Left renal pelvis (tissue), 4 donors: Measurements from ENCODE around the gene PHYKPL. TPM values are rescaled to one million over a fixed set of nuclear protein-coding genes. Genes with fewer than 3 reads are reported as not detected.

ENCODE experiments used
- DNase-seq, 4 donors: peaks; one replicate each; pipeline ENCODE4 v3.0.0-alpha.2; 2013; ENCODE audit warnings: low read depth in 4 of 4, low spot score in 3 of 4
- polyA plus RNA-seq, 4 donors: library from polyadenylated mRNA; unstranded; fragments of 120-200 nt; gene quantifications; one replicate each; pipeline ENCODE4 v1.2.1, GENCODE V29; 2013; ENCODE audit not compliant: insufficient read length in 4 of 4

PHYKPL gene
- polyA plus RNA-seq: 100 to 1,000 TPM in 1 of 4 donors, 10 to 100 TPM in 3; 52.1 to 124 (median 79.6) TPM

DNA sequence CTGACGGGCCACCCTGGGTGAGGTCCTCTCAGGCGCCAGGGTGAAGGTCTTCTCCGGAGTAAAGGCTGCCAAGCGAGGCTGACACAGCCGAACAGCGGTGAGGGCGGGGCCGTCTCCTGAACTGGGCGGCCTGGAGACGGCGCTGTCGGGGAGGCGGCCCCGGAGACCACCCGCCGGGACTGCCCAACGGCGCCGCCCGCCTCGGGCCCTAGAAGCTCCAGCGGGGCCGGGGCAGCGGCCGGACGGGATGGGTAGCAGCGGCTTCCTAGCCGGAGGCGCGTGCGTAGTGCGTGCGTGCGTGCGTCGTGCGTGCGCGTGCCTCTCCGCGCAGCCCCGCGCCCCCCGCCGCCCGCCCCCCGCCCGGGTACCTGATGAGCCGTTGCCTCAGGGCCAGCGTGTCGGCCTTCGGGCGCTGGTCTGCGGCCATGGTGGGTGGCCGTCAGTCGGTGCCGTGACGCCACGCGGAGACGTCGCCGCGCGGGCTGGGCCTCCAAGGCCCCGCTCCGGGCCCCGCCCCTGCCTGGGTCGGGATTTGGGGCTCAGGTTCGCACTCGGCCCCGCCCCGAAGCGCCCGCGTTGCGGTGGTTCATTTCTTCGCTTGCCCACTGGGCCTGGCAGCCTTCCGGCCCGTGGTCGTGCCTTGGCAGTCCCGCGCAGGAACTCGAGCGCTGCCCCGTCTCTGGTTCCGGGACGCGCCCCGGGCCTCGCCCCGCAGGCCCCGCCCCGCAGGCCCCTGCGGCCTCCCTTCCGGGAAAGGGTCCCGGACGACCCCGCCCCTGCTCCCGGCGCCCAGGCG is at the start of gene PHYKPL:
TSS of gene PHYKPL (minus strand) at position 679 of the 796 bp plus-strand sequence. CDS start at position 427, 252 bp downstream.
- DNase-seq: peak in 3 of 4 donors; percentile 33 to 47 (median 39)

DNA sequence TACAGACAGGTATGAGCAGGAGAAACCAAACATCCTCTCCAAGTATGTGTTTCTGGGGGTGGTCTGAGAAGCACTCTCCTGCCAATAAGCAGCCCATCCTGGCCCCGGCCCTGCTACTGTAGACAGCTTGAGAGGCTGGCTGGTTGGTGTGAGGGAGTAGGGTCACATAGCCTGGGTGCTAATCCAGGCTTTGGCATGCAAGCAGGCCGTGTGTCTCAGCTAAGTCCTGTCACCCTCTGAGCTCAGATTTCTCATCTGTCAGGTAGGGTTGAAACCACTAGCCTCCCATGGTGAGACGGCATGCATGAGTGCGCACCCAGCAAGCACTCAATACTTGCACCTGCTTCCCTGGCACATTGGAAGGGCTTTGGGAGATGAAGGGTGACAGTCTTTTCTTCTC is 49.8 kb upstream of the PHYKPL start:
- no peak for DNase-seq

DNA sequence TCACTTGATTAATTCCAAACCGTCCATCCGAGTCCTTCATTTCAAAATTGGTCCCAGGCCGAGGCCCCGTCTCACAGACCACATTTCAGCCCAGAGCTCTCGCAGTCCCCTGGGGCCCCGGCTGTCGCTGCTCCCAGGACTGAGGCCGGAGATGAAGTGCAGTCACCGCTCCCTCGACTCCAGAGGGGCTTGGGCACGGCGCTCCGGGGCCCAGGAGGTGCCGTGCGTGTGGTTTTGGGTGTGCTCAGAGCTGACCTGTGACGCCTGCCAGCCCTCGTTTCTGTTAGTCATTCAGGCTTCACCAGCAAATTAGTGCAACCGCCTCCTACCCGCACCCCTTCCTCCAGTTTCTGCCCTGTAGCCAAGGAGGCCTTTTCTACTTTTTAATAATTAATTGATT is 48.7 kb upstream of the PHYKPL start:
- no peak for DNase-seq

- no peak for DNase-seq
Observed at GRCh38 chr5:178280631-178281030, 48.0 kb upstream of the PHYKPL start.

DNA sequence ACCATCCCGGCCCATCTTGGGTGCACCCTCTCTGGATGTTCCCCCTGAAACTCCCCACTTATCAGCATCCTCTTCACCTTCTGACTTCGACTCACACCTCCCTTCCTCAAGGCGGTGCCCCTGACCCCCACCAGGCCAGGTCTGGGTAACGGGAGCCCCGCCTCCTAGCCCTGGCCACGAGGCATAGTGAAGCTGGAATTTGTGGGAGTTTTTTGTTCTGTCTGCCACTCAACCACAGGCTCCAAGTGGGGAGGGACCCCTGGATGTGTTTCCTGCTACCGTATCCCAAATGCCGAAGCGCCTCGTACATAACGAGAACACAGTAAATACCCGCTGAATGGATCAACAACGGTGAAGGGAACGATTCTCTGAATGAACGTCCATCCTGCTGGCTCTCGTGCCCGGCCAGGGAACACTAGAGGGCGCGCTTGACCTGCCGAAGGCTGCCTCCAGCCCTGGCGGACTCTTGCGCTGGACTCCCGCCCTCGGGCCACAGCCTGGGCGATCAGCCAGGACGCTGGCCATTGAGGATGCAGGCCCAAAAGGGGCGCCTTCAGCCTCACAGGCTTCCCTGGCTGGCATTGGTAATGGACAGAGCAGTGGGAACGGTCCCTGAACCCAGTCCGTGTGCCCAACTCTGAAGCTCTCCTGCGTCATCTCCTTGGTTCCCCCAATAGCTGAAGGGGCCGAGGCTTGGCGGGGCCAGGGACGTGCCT is 47.3 kb upstream of the PHYKPL start:
- peak; percentile 39 to 74 (median 59) for DNase-seq

- DNase-seq: no peak
Observed at GRCh38 chr5:178279026-178279722, 46.6 kb upstream of the PHYKPL start.

- no peak for DNase-seq
Observed at GRCh38 chr5:178278358-178279023, 45.9 kb upstream of the PHYKPL start.

DNA sequence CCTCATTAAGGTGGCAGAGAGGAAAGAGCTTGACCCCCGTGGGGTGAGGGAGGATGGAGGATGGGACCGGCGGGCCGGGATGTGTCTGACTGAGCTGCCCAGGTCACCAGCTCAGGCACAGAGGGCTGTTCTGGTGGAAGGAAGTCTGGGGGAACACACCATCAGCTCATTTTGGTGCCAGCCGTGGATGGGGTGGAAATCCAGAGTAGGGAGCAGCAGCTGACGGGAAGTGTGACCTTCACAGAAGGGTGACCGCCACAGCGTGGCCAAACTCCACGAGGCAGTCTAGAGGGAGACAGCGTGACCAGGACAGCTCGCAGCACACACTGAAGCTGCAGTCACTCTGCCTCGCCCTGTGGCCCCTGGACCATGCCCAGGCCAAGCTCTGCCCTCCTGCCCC is 45.3 kb upstream of the PHYKPL start:
- DNase-seq: no peak

GRCh38 chr5:178277346-178277745 is 44.7 kb upstream of the PHYKPL start:
- no peak for DNase-seq

DNA sequence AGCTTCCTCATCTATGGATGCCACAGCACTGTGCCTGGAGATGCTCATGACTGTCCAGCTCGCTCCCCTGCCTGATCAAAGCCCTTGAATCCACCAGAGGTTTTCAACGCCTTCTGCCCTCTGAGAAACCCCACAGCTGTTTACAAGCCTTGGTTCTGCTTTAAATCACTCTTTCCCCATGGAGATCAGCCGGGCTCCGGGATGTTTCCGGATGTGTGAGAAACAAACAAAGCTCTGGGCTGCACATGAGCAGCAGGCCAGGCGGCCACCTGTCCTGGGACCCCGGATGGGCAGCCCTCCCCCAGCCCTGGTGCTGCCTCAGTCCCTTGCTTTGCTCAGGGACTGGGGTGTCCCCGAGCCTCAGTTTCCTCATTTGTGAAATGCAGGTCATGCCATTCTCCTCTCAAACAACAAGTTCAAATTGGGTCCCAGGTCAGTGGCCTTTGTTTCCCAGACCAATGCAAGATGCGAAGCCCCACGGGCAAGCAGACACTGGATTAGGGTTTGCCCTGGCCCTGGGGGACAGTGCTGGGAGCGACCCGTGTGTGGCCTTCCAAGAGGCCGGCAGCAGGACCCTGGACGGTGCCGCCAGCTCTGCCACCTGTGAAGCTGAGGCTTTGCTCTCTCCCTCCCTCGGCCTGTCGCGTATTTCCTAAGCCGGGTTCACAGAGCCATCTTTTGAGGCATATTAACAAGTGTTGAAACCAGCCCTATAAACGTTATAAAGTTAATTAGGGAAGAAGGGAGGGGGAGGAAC is 42.4 kb upstream of the PHYKPL start:
- DNase-seq: no peak

DNA sequence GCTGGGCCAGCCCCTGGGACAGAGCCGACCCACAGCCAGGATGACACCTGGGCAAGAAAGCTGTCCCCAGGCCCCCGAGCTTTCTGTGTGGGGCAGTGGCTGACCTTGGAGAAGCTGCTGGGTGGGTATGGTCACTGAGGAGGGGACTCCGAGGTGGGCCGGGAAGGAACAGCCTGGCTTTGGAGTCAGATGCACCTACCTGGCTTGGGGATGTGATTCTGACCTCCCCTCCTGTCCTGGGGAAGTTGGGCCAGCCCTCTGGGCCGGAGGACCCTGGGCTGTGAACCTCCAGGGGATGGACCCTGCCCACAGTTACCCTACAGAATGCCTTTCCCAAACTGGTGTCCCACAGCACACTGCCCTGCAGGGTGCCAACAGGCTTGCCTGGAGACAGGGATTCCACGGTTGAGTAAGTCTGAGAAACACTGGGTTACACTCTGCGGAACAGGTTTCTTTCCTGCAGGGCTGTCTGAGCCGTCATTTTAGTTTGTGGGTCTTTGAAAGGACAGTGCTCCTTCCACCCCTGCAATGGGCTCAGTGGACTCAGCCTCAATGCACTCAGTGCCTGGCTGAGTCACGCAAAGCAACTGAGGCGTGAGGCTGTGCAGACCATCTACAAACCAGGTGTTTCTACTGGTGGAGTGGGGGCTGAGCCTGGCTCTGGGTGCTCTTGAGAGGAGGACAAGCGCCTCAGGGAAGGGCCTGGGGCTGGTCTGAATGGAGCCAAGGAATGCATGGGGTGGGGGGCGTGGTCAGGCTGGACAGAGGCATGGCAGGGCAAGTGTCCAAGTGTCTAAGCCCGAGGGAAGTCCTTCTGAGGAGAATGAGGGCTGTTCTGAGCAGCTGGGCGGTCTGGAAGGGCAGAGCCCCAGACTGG is 41.3 kb upstream of the PHYKPL start:
- DNase-seq: no peak

DNA sequence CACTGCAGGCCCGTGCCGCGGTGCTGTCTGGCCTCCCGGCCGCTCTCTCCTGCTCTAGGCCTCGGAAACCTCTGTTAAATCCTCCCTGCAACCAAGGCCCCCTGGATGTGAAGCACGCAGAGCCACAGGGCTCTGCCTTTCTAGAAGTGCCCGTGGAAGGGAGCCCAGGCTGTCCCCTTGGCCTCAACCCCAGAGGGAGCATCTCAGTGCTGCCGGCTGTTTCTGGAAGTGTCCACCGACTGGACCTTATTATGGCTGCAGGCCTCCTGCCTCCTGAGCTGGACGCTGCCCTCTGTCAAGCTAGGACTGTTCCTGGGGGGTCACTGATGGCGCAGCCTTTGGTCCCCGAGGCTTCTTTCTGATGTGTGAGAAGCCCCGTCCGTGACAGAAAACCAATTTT is 40.4 kb upstream of the PHYKPL start:
- no peak for DNase-seq

- no peak for DNase-seq
Observed at GRCh38 chr5:178272591-178272990, 40.0 kb upstream of the PHYKPL start.

GRCh38 chr5:178271726-178272479 is 39.3 kb upstream of the PHYKPL start:
- no peak for DNase-seq

GRCh38 chr5:178271231-178271630 is 38.6 kb upstream of the PHYKPL start:
- no peak for DNase-seq

- no peak for DNase-seq
Observed at GRCh38 chr5:178269499-178269898, 36.9 kb upstream of the PHYKPL start.

DNA sequence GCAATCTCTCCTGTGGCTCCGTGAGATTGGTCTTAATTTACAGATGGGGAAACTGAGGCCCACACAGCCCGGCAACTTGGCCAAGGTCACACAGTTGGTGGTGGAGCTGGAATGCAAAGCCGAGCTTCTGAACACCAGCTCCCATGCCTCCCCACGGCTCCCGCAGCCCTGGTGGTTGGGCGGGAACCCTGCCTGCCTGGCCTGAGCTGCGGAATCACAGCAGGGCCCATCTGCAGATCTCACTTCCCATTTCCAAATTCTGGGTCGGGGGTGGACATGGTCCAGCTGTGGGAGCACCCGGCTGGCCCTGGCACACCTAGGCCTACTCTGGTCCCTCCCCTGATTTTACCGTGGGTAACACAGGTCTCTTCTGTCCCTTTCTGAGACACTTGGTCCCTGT is 35.3 kb upstream of the PHYKPL start:
- DNase-seq: no peak

DNA sequence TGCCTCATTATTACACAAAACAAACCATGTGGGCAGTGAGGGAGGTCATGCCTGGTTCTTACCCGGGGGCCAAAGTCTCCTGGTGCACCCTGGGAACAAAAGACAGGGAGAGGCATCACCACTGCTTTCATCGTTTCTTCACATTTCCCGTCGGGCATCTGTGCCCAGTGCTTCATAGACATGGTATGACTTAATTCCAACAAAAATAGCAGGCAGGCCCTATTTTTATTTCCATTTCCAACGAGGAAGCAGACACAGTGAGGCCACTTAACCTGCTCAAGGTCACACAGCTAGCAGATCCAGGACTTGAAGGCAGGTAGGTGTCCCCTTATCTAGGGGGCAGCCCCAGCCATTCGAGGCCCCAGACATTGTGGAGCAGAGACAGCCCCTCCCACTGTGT is 34.6 kb upstream of the PHYKPL start:
- DNase-seq: no peak
